Measurements from ENCODE around the gene RSPH3.

Gene RSPH3

GRCh38 chr6:158933079-158933595 lies 66.9 kb downstream of the RSPH3 start:
- DNase-seq (ENCODE audit: low read depth): no peak

GRCh38 chr6:158928068-158928467 lies 71.9 kb downstream of the RSPH3 start:
- no peak for DNase-seq (ENCODE audit: low read depth)

- no peak for DNase-seq (ENCODE audit: low read depth)
Measured at GRCh38 chr6:158926414-158926813, 73.6 kb downstream of the RSPH3 start.

- no peak for DNase-seq (ENCODE audit: low read depth)
Measured at GRCh38 chr6:158924499-158925455, 75.2 kb downstream of the RSPH3 start.

DNA sequence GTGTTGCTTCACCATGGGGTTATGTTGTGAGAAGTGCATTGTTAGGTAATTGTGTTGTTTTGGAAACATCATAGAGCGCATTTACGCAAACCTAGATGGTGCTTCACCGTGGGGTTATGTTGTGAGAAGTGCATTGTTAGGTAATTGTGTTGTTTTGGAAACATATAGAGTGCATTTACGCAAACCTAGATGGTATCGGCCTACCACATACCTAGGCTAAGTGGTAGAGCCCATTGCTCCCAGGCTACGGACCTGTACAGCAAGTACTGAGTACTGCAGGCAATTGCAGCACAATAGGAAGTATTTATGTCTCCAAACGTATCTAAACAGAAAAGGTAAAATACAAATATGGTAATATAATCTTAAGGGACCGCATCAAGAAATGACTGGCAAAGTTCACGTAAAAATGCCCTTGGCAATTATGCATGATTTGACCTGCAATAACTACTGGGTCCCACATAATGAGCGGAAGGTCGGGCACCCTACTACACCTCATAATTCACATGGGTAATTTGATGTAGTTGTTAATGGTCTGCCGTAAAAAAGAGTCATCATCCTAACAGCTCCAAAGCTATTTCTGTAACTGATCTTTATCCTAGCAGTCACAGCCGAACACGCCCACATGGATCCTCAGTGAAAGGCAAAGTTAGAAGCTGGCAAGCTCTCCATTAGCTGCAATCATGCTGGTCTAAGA lies 76.0 kb downstream of the RSPH3 start:
- no peak for DNase-seq (ENCODE audit: low read depth)
